Ammon's horn (tissue), 1 donor: ENCODE data around the gene PHACTR1.

Source experiments
- DNase-seq: peaks from one replicate; pipeline ENCODE4 v3.0.0-alpha.2; 2016; ENCODE audit warnings: low spot score

Gene PHACTR1

GRCh38 chr6:12803486-12803885 is 86.9 kb downstream of the PHACTR1 start:
- DNase-seq, result no peak

- no peak for DNase-seq
These were observed 88.5 kb downstream of the PHACTR1 start for GRCh38 chr6:12804952-12805645.

- DNase-seq, result no peak
These were observed 89.6 kb downstream of the PHACTR1 start for GRCh38 chr6:12806136-12806535.

DNA sequence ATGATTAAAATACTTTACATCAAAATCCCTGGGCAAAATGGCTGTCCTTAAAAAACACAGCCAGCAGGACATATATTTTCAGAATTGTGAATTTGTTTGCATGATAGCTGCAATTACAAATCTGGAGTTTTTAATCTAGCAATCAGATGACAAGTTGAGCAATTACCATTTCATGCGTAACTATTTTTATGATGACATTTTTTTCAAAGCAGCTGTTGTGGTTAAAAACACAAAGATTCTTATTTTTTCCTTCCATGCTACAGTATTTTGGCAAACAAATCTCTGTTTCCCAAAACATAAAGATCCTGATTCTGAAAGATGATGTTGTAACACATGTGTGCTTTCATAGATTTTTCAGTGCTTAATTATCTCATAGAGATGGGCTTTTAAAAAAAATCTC is 90.2 kb downstream of the PHACTR1 start:
- no peak for DNase-seq

GRCh38 chr6:12811519-12811918 is 95.0 kb downstream of the PHACTR1 start:
- no peak for DNase-seq

DNA sequence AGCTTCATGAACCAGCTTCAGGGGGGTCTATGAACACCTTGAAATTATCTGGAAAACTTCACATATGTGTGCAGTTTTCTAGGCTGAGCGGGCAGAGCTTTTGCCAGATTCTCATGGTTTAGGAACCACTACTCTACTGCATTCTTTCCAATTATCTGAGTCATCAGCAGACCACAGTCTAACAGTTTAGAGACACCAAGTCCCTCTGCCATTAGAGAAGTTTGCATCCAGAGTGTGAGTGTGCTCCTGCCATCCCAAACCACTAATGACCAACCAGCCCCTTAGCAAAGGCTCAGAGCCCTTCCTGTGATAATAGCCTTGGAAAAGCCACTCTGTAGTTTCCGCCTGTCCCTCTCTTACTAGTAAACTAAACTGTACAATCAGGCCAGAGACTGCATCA is 96.8 kb downstream of the PHACTR1 start:
- no peak for DNase-seq

DNA sequence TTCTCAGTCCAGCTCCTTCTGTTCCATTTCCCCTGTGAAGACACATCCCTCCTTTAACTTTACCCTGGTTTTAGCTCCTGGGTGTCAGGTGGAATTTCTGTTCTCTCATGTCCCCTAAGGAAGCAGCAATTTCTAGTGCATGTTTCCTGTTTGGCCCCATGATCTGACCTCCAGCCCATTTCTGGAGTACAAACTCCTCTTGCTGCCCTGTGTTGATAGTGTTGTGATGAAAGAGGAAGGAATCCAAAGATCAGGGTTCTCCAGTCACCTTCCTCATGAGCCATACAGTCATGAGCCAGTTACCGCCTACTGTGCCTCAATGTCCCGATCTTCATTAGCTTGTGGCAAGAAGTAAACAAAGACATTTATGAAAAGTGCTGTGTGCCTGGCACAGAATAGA is 97.4 kb downstream of the PHACTR1 start:
- no peak for DNase-seq

DNA sequence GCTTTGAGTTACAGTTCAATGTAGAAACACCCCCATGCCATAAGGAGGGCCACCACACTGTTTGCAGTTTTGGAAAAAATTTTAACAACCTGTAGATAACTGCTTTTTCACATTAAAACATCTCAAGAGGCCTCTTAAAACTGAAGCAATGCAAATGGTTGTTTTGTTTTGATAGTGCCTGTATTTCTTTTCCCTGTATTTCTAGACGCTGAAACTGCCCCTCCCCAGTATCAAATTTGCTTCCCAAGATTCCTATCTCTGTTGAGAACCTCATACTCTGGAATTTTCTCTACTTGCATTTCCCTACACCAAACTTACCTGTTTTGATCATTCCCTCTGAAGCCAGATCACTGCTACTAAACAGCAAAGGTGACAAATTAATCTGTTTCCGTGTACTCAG is 98.5 kb downstream of the PHACTR1 start:
- no peak for DNase-seq

DNA sequence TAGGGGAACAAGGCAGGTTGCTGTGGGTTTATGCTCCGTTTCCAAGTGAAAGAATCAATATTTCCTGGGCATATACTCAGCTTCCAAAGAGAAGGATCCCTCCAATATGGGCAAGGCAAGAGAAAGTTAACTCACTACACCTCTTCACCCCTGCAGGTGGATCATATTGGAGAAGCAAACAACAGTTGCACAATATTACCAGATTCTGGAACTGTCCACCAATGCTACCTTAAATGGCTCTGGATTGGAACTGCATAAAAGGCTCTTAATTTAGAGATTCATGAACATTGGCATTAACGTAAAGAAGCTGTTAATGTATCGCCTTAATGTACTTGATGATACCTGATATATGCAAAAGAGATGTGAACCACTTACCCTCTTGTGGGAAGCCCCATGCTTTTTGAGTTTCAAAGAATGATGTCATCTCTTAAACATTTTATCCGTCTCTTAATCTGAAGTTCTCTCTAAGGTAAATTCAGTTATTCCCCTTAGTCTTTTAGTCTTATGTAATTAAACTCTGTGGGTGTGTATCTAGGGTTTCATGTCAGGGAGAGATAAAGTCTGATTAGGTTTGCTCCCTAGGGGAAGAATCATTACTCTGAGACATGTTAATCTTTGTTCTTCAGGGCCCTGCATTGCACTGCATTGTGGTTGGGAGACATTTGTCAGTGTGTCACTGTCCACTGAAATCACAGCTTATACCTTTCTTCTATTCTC is 99.5 kb downstream of the PHACTR1 start:
- DNase-seq, result no peak

DNA sequence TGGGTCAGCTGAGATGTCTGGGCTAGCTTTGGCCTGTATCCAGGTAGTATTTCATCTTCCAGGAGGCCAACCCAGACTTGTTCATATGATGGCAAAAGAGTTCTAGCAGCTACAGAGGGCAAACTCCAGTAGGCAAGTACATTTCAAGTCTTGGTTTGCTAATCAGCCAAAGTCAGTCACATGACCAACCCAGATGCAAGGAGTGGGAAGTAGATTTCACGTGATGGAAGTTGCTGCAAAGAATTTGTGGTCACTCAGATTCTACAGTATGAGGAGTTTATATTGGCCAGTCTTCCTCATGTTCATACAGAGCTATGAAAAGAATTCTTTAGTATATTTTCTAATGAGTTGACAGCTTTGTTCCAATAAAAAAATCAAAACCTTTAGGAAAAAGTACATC is 101.8 kb downstream of the PHACTR1 start:
- no peak for DNase-seq

DNA sequence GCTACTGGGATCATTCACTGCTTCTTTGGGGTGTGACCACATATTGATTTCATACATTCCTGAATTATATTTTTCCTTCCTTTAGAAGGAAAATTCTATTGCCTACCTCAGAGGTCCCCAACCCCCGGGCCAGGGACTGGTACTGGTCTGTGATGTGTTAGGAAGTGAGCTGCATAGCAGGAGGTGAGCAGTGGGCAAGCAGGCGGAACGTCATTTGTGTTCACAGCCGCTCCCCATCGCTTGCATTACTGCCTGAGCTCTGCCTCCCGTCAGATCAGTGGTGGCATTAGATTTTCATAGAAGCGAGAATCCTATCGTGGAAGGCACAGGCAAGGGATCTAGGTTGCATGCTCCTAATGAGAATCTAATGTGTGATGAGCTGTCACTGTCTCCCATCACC is 107.3 kb downstream of the PHACTR1 start:
- DNase-seq, result no peak

DNA sequence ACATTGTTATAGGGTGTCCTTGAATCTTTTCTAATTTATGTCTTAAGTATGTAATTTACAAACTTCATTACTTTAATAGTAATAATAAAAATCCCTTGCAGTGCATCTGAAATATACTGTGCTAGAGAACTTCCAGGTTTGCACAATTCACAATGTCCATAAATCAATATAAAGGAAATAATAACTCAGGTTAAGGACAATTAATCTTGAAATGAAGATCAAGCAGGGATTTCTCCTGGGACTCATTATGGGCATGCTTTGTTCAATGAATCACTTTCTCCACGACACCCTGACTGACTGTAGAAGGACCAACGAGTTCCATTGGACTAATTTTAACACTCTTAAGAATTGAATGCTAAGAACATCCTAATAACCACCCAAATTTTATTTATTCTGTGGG is 110.0 kb downstream of the PHACTR1 start:
- DNase-seq, result no peak

DNA sequence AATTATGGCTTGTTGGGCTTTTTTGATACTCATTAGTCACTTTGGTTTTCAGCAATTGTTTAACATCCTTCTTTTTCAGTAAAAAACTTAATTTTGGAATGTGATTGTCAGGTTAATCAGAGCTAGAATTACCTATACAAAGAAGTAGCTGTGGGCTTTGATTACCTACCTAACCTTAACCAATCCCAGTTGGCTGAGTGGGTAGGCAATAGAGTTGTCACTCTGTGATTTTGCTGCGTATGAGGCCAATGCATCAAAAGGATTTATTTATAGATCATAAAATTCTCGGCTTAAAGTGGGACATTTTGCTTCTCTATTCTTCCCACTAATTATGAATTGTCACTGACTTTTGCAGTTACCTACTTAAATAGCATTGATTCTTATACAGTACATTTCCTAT is 111.4 kb downstream of the PHACTR1 start:
- no peak for DNase-seq

DNA sequence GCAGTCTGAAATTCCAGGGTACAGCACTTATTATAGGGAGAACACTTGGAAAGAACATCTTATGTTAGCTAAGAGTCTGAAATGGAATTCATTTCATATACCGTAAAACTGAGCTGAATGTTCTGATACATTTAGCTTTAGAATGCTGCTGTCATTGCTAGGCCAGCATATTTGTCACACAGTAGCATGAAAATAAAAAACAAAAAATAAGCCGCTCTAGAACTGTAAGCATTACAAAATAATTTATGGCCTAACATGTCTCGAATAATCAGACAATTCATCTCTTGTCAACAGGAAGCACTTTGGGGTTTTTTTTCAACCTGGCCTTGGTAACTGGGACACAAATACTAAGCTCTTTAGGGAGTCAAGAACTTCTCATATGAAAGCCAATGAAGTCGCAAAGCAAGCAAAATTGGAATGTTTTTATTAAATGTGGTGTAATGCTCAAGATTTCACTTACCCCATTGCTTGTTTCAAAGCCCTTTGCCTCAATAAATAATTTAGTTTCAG is 115.7 kb downstream of the PHACTR1 start:
- no peak for DNase-seq

GRCh38 chr6:12836009-12836408 is 119.4 kb downstream of the PHACTR1 start:
- no peak for DNase-seq

GRCh38 chr6:12841619-12842018 is 125.1 kb downstream of the PHACTR1 start:
- DNase-seq, result no peak

DNA sequence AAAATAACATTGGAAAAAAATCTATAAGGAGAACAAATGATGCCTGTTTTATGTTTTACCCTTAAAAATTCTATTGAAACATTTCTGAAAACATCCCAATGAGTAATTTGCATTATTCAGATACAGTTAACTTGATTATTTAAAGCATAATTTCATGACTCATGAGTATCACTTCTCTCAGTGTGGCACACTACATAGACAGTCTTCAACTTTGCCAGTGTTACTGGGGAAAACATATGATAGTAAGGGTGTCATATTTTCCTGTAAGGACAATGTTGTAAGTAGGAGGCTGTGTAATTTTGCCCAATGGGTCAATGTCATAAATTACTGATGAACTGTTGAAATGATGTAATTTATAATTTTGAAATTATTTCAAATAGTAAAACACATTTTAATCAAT is 125.5 kb downstream of the PHACTR1 start:
- no peak for DNase-seq

DNA sequence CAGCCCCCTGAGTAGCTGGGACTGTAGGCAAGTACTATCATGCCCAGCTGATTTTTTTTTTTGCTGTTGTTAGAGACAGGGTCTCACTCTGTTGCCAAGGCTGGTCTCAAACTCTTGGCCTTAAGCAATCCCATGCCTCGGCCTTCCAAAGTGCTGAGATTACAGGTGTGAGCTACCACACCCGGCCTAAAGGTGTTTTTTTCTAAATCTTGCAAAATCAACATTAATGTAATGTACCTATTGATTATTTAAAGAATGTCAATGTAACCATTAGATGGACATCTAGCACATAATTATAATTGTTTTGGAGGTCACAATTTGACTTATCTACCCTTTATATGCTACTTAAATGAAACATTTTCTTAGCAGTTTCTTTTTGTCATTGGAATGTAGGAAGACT is 126.1 kb downstream of the PHACTR1 start:
- no peak for DNase-seq

DNA sequence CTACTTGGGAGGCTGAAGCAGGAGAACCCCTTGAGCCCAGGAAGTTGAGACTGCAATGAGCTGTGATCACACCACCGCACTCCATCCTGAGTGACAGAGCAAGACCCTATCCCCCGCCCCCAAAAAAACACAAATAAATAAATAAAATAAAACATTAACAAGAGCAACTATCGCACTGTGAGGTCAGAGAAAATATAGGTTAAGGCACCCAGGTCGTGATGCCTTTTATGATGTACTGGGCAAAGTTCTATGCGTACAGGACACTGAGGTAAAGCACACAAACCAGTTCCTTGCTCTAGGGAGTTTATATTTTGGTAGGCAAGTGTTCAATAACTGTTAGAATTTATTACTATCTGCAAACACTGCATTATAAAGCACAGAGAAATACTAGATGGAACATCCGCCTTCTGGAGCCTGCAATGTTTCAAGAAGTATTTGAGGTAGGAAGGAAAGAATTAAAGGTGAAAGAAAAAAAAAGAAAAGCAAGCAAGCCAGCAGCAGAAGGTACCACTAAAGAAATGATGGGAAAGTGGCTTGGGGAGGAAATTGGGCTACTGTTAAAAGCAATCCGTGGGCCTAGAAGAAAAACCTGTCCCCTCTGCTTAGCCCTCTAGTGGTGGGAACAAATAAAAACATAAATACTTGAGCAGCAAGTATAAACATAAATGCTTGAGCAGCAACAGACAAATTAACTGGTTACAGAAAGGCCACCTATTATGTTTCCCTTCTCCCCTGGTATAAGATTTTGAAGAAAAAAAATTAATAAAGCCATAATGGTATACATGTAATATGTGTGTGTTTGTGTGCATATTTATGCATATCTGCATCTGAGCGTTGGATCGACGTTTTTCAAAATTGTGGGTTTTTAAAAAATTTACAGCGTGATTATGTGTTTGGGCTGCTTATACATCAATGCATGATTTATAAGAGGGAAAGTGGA is 128.0 kb downstream of the PHACTR1 start:
- peak; percentile 15 for DNase-seq

GRCh38 chr6:12845224-12846004 is 128.8 kb downstream of the PHACTR1 start:
- DNase-seq, result no peak

DNA sequence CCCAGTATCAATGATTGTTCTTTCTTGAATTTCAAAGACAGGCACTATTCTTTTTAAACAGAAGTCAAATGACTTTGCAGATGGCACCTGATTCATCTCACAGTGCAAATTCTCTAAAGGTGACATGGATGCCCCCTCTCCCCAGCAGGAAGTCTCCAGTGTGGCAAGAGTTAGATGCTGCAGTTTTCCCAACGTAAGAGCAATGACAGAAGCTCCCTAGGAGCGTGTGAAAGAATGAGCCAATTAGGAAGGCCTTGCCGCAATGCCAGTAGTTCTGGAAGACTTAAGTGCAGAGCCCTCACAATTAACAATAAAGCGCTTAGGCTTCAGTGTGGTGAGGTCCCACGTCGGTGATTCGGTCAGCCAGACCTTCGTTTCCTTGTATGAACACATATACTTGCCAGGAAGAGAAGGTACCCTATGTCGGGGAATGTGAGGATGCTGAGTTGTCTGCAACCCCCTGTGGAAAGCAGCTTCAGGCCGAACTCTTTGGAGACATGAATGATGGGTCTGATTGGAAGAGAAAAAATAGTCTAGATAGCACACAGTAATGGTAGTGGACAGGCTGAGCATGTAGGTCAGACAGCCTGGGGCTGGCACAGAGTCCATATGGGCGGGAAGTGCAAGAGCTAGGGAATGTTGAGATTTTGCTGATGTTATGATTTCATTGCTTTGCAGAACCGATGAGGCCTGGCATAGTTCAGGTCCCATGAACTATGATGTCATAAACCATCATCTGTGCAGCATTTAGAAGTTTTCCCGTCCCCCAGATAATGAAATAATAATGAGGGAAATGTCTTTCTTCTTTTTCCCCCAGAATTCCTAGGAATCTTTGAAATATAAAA is 132.6 kb downstream of the PHACTR1 start:
- no peak for DNase-seq
